GM21619 (cell line): Measurements from ENCODE around the gene ITGB4.

Source experiments
- ATAC-seq: cut with Tn5 transposase; IDR thresholded peaks from one replicate; pipeline ENCODE4 v1.9.1; 2021; ENCODE audit not compliant: unreplicated experiment

Gene ITGB4

GRCh38 chr17:75720656-75721462, at the start of gene ITGB4:
TSS of gene ITGB4 (plus strand) at chr17:75721459. CDS start at chr17:75724704, 3,245 bp downstream.
- no peak for ATAC-seq

- ATAC-seq, result no peak
Measured at GRCh38 chr17:75672011-75672410, 49.2 kb upstream of the ITGB4 start.

- ATAC-seq, result no peak
Measured at GRCh38 chr17:75673487-75673886, 47.8 kb upstream of the ITGB4 start.

- no peak for ATAC-seq
Measured at GRCh38 chr17:75676461-75676860, 44.8 kb upstream of the ITGB4 start.

- ATAC-seq, result no peak
Measured at GRCh38 chr17:75679706-75680211, 41.5 kb upstream of the ITGB4 start.

GRCh38 chr17:75680431-75680830, 40.8 kb upstream of the ITGB4 start:
- no peak for ATAC-seq

GRCh38 chr17:75681289-75681688, 40.0 kb upstream of the ITGB4 start:
- ATAC-seq, result no peak

- ATAC-seq, result no peak
Measured at GRCh38 chr17:75683583-75683982, 37.7 kb upstream of the ITGB4 start.

GRCh38 chr17:75684249-75684648, 37.0 kb upstream of the ITGB4 start:
- ATAC-seq, result no peak

- no peak for ATAC-seq
Measured at GRCh38 chr17:75684924-75685323, 36.3 kb upstream of the ITGB4 start.

GRCh38 chr17:75685499-75685898, 35.8 kb upstream of the ITGB4 start:
- ATAC-seq, result no peak

- no peak for ATAC-seq
Measured at GRCh38 chr17:75688209-75688825, 32.9 kb upstream of the ITGB4 start.

- ATAC-seq, result no peak
Measured at GRCh38 chr17:75689441-75689873, 31.8 kb upstream of the ITGB4 start.

- ATAC-seq, result no peak
Measured at GRCh38 chr17:75691371-75691791, 29.9 kb upstream of the ITGB4 start.

- no peak for ATAC-seq
Measured at GRCh38 chr17:75691801-75692626, 29.2 kb upstream of the ITGB4 start.

GRCh38 chr17:75692976-75693375, 28.3 kb upstream of the ITGB4 start:
- no peak for ATAC-seq

- no peak for ATAC-seq
Measured at GRCh38 chr17:75693500-75694481, 27.5 kb upstream of the ITGB4 start.

GRCh38 chr17:75694536-75694935, 26.7 kb upstream of the ITGB4 start:
- no peak for ATAC-seq

- no peak for ATAC-seq
Measured at GRCh38 chr17:75695141-75695829, 26.0 kb upstream of the ITGB4 start.
